ENCODE data around the gene TBCE. TPM values are rescaled to one million over a fixed set of nuclear protein-coding genes. Genes with fewer than 3 reads are reported as not detected.
"Not testable (repeated sequence)": the region's sequence is repeated elsewhere in the genome, so short reads cannot be mapped to it uniquely, and the experiment has no call there.

Gene TBCE
- total RNA-seq, 1 donor from 2014 or later = 28.2 TPM

DNA sequence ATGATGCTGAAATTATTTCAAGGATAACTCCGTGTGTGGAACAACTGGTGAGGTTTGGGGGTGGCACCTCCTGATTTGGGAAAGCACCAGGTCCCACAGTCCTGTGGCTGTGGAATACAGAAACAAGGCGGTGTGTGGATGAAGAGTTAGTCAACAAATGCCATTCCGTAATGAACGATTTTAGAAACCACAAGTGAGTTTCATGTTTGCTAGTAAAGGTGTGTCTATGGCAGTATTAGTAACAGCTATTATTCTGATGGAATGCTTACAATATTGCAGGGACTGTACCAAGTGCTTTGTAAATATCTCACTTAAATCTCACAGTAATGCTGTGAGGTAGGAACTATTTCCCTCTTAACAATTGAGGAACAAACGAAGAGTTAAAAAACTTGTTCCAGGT lies 83.2 kb downstream of the TBCE start:
- intact Hi-C loops (cut with micrococcal nuclease) = no loop called here

DNA sequence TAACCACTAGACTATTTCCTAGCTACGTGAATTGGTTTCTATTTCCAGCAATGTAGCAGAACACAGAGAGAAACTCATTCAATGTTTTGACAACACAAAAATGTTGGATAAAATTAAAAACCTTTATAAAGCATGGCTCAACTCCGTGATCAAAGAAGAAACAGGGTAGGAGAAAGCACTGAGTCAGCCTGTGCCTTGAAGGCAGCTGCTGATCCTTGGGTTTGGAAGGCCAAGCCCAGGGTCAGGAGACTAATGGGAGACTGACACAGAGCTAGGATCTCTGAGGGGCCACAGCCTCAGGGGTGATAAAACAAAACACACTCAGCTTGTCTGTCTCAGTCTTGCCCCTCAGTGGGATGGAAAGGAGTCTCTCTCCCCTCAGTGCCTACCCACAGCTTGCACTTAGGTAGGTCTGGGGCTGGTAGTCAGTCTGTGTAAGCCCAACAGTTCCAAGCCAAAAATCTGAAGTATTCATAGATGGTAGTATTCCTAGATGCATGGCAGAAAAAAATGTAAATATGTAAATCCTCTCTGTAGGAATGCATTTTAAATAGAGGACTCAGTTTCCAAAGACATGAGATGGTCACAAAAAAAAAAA lies 83.8 kb downstream of the TBCE start:
- intact Hi-C loops (cut with micrococcal nuclease) = no loop called here

GRCh38 chr1:235454021-235454420 lies 86.8 kb downstream of the TBCE start:
- intact Hi-C loops (cut with micrococcal nuclease) = no loop called here

DNA sequence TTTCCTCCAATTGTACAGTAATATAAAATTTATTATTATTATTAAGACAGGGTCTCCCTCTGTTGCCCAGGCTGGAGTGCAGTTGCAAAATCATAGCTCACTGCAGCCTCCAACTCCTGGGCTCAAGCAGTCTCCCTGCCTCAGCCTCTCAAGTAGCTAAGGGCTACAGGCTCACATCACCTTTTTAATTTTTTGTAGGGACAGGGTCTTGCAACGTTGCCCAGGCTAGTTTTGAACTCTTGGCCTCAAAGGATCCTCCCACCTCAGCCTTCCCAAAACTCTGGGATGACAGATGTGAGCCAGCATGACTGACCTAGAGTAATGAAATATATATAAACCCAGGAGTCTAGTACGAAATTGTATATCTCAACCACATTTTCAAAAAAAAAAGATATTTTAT lies 87.9 kb downstream of the TBCE start:
- intact Hi-C loops (cut with micrococcal nuclease) = no loop called here

GRCh38 chr1:235455823-235456222 lies 88.6 kb downstream of the TBCE start:
- intact Hi-C loops (cut with micrococcal nuclease) = no loop called here

GRCh38 chr1:235457856-235458255 lies 90.6 kb downstream of the TBCE start:
- intact Hi-C loops (cut with micrococcal nuclease) = not testable (repeated sequence)

- intact Hi-C loops (cut with micrococcal nuclease) = loop anchor here (5.0 kb wide), 1 partner anchor 42 kb away; the partner anchor contains the start of gene B3GALNT2
Observed at GRCh38 chr1:235460770-235461169, 93.5 kb downstream of the TBCE start.

- intact Hi-C loops (cut with micrococcal nuclease) = loop anchor here (5.0 kb wide), 1 partner anchor 40 kb away; the partner anchor contains the start of gene B3GALNT2
Observed at GRCh38 chr1:235461954-235462353, 94.7 kb downstream of the TBCE start.

GRCh38 chr1:235462832-235463231 lies 95.6 kb downstream of the TBCE start:
- intact Hi-C loops (cut with micrococcal nuclease) = loop anchor here (5.0 kb wide), 1 partner anchor 39 kb away; the partner anchor contains the start of gene B3GALNT2

GRCh38 chr1:235465066-235465465 lies 97.8 kb downstream of the TBCE start:
- intact Hi-C loops (cut with micrococcal nuclease) = no loop called here

- intact Hi-C loops (cut with micrococcal nuclease) = no loop called here
Observed at GRCh38 chr1:235468004-235468403, 100.8 kb downstream of the TBCE start.

- intact Hi-C loops (cut with micrococcal nuclease) = no loop called here
Observed at GRCh38 chr1:235468970-235469369, 101.7 kb downstream of the TBCE start.

DNA sequence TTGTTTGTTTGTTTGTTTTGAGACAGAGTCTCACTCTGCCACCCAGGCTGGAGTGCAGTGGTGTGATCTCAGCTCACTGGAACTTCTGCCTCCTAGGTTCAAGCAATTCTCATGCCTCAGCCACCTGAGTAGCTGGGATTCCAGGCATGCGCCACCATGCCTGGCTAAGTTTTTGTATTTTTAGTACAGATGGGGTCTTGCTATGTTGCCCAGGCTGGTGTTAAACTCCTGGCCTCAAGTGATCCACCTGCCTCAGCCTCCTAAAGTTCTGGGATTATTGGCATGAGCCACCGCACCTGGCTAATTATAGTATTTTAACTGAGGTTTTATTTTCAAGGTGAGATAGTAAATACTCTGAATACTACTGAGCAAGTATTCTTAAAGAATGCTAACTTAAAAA lies 102.7 kb downstream of the TBCE start:
- intact Hi-C loops (cut with micrococcal nuclease) = not testable (repeated sequence)

DNA sequence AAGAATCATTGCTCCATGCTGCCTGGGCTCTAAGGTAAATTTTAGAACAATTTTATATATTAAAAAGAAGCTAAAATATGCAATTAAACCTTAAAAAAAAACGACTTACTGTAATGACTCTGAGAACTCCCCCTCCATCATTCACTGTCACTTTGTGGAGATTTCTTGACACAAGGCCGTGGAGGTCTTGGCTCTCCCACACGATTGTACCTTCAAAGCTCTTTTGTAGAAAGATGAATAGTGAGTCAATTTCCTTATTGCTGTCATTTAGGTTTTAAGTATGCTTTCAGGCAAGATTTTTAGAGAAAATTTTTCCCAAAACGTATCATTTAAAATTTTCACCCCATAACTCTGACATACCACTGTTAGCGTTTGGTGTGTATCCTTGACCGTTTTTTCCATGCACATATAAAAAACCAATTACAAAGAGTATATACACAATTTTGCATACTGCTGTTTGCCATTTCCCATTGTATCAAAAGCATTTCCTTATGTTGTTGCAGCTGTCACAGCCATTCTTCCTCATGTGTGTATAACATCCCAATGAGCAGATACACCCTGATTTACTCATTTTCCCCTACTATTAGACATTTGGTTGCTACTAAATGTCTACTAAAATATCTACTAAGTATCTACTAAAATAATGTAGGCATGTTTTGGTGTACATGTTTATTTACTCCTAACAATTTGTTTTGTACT lies 103.7 kb downstream of the TBCE start:
- intact Hi-C loops (cut with micrococcal nuclease) = no loop called here

DNA sequence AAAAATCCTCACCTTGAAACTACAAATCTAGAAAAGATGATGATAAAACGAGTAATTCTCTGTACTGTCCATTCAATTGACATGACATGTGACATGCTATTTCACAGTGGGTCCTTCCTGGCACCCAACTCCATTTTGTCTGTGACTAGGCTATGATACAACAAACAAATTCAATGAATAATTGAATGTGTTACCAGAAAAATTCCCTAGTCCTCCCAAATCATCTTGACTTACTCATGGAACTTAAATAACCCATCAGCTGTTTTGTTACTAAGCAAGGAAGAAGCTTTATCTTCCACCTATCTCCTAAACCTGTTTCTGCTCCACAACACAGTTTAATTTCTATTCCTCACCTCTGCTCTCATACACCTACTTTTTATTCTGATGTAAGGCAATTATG lies 106.6 kb downstream of the TBCE start:
- intact Hi-C loops (cut with micrococcal nuclease) = no loop called here

DNA sequence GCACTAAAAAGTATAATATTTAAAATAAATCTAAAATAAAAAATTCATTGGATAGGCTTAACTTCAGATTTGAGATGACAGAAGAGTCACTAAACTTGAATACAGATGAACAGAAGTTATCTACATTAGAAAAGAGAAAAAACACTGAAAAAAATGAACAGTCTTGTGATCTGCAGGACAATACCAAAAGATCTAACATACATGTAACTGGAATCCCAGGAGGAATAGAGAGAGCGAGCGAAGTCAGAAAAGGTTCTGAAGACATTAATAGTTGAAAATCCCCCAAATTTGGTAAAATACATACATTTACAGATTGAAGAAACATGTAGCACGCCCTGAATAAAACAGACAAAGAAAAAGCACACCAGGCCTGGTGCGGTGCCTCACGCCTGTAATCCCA lies 115.9 kb downstream of the TBCE start:
- intact Hi-C loops (cut with micrococcal nuclease) = no loop called here

DNA sequence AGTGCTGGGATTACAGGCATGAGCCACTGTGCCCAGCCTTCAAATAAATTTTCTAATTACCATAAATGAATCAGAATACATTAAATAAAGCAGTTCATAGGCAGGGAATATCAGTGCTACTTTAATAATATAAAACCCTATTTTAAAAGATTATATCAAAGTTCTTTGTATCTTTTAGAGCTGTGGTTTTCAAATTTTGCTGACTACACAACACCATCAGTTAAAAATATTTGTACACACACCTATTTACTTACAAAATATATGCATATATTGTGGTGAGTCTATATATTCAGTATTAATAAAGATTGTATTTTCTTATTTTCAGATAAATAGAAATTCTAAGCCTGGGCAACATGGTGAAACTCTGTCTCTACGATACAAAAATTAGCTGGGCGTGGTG lies 118.3 kb downstream of the TBCE start:
- intact Hi-C loops (cut with micrococcal nuclease) = no loop called here

GRCh38 chr1:235486321-235486720 lies 119.1 kb downstream of the TBCE start:
- intact Hi-C loops (cut with micrococcal nuclease) = no loop called here

- intact Hi-C loops (cut with micrococcal nuclease) = no loop called here
Observed at GRCh38 chr1:235491644-235492043, 124.4 kb downstream of the TBCE start.

DNA sequence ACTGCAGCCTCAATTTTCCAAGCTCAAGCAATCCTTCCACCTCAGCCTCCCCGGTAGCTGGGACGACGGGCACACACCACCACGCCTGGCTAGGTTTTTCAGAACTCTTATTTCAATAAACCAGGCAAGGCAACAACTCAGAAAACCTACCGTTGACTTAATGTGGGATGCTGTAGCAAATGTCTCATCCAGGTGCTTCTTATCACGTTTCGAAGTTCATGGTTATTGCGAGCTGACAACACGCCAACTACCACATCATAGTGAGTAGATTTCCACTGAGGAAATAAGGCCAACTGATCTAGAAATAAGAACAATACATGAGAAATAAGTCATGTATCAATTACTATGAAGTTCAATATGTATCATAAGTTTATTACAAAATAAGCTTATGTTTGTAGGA lies 127.3 kb downstream of the TBCE start:
- intact Hi-C loops (cut with micrococcal nuclease) = no loop called here

- intact Hi-C loops (cut with micrococcal nuclease) = no loop called here
Observed at GRCh38 chr1:235495030-235495429, 127.8 kb downstream of the TBCE start.

GRCh38 chr1:235495551-235495950 lies 128.3 kb downstream of the TBCE start:
- intact Hi-C loops (cut with micrococcal nuclease) = no loop called here

GRCh38 chr1:235500971-235501540 lies 133.8 kb downstream of the TBCE start:
- intact Hi-C loops (cut with micrococcal nuclease) = loop anchor here (5.0 to 10.0 kb wide), 6 partner anchors 39 to 1129 kb away; partner anchors contain the start of genes COA6, ERO1B, IRF2BP2 and NID1
